SK-N-SH (cell line): ENCODE results near the gene GADL1. TPM values are rescaled to one million over a fixed set of nuclear protein-coding genes. Genes with fewer than 3 reads are reported as not detected.

Experiments used
- CTCF ChIA-PET: fragments of 300-600, 350-600 bp; formaldehyde crosslinking; extraction: SDS; loops from one replicate; lab custom pipeline; 2021; lab: Yijun Ruan, JAX
- POLR2A ChIA-PET: fragments of 350-600 bp; sonication (Branson Sonifier 250); formaldehyde crosslinking; extraction: SDS; loops from one replicate; lab custom pipeline; 2020; ENCODE audit warnings: antibody characterized with exemption, inconsistent platforms; lab: Yijun Ruan, JAX
- DNase-seq: peaks from one replicate; pipeline ENCODE4 v3.0.0; 2012
- H2AFZ ChIP-seq: fragments of 200-600 bp; sonication (generic); 2 replicates; pipeline ENCODE4 v1.8.1; 2016; ENCODE audit warnings: antibody characterized with exemption, mild to moderate bottlenecking, low read depth
- H3F3A ChIP-seq: fragments of 200-600 bp; sonication (generic); replicated peaks from 2 replicates; pipeline ENCODE3; 2016; ENCODE audit warnings: antibody characterized with exemption, mild to moderate bottlenecking; ENCODE audit not compliant: insufficient read depth
- H3K27ac ChIP-seq, 2 experiments: fragments of 200-500 bp in 1 of 2; fragments of 200-600 bp in 1 of 2; sonication (Bioruptor generic) in 1 of 2; sonication (generic), shearing (Covaris generic) in 1 of 2; 2 replicates each; pipeline versions ENCODE4 v1.5.1 to v1.6.1; 2014 to 2016; ENCODE audit warnings: low read depth in 2 of 2, inconsistent platforms in 1 of 2, low read length in 1 of 2, mild to moderate bottlenecking in 1 of 2, mixed read lengths in 1 of 2
- H3K27me3 ChIP-seq: fragments of 200-600 bp; sonication (generic), shearing (Covaris generic); 2 replicates; pipeline ENCODE4 v1.6.1; 2016; ENCODE audit warnings: mixed run types; ENCODE audit not compliant: insufficient read depth
- H3K36me3 ChIP-seq, 2 experiments: fragments of 200-500 bp in 1 of 2; fragments of 200-600 bp in 1 of 2; sonication (Bioruptor generic) in 1 of 2; sonication (generic) in 1 of 2; replicated peaks in 1 of 2; 2 replicates each; pipeline versions ENCODE3 to v1.5.1; 2014 to 2016; ENCODE audit warnings: low read length in 1 of 2, mild to moderate bottlenecking in 1 of 2; ENCODE audit not compliant: insufficient read depth in 2 of 2, control insufficient read depth in 1 of 2
- H3K4me1 ChIP-seq, 2 experiments: fragments of 200-500 bp in 1 of 2; fragments of 200-600 bp in 1 of 2; sonication (Bioruptor generic) in 1 of 2; sonication (generic), shearing (Covaris generic) in 1 of 2; 2 replicates each; pipeline versions ENCODE4 v1.5.1 to v1.6.1; 2014 to 2016; ENCODE audit warnings: low read depth in 1 of 2, low read length in 1 of 2, mixed run types in 1 of 2; ENCODE audit not compliant: insufficient read depth in 2 of 2, control insufficient read depth in 1 of 2
- H3K4me2 ChIP-seq: fragments of 200-600 bp; sonication (generic), shearing (Covaris generic); 2 replicates; pipeline ENCODE4 v1.6.1; 2017; ENCODE audit warnings: mixed run types
- H3K4me3 ChIP-seq, 2 experiments: fragments of 200-500 bp in 1 of 2; fragments of 200-600 bp in 1 of 2; sonication (Bioruptor generic) in 1 of 2; sonication (generic), shearing (Covaris generic) in 1 of 2; 2 replicates each; pipeline versions ENCODE4 v1.5.1 to v1.8.1; 2014 to 2016; ENCODE audit warnings: low read depth in 2 of 2, inconsistent platforms in 1 of 2, low read length in 1 of 2, mild to moderate bottlenecking in 1 of 2, mixed read lengths in 1 of 2, moderate library complexity in 1 of 2
- H3K79me2 ChIP-seq: fragments of 200-600 bp; sonication (generic); 2 replicates; pipeline ENCODE4 v1.8.1; 2017; ENCODE audit warnings: mild to moderate bottlenecking; ENCODE audit not compliant: insufficient read depth
- H3K9ac ChIP-seq: fragments of 200-600 bp; sonication (generic); 2 replicates; pipeline ENCODE4 v1.6.1; 2017; ENCODE audit warnings: mixed run types
- H3K9me2 ChIP-seq: fragments of 200-600 bp; sonication (generic); 2 replicates; pipeline ENCODE4 v1.6.1; 2017; ENCODE audit warnings: mixed run types
- H3K9me3 ChIP-seq: fragments of 200-600 bp; sonication (generic); 2 replicates; pipeline ENCODE4 v1.6.1; 2017; ENCODE audit warnings: mixed run types, mild to moderate bottlenecking, moderate library complexity
- H4K20me1 ChIP-seq: fragments of 200-600 bp; sonication (generic); 2 replicates; pipeline ENCODE4 v1.6.1; 2017; ENCODE audit warnings: mild to moderate bottlenecking, mixed run types; ENCODE audit not compliant: insufficient read depth
- CTCF ChIP-seq: fragments of 200-600 bp; sonication (generic); IDR thresholded peaks from 2 replicates; pipeline ENCODE4 v1.6.1; 2017; ENCODE audit warnings: antibody characterized with exemption, mild to moderate bottlenecking, moderate library complexity
- FOSL2 ChIP-seq: IDR thresholded peaks from 2 replicates; pipeline ENCODE4 v1.4.0; 2012; ENCODE audit warnings: low read depth, mild to moderate bottlenecking, moderate library complexity, borderline replicate concordance
- GABPA ChIP-seq: IDR thresholded peaks from 2 replicates; pipeline ENCODE4 v1.4.0; 2012; ENCODE audit warnings: low read depth, mild to moderate bottlenecking
- GATA2 ChIP-seq: sonication (generic); formaldehyde crosslinking; IDR thresholded peaks from 2 replicates; pipeline ENCODE4 v1.5.0; 2020; ENCODE audit warnings: mild to moderate bottlenecking, missing genetic modification reagents
- IRF3 ChIP-seq: fragments of 150-350 bp; IDR thresholded peaks from 2 replicates; pipeline ENCODE4 v1.6.1; 2016; ENCODE audit warnings: mild to moderate bottlenecking, low read depth, low read length
- MEF2A ChIP-seq: IDR thresholded peaks from 2 replicates; pipeline ENCODE4 v1.4.0; 2012; ENCODE audit warnings: low read depth, borderline replicate concordance
- MXI1 ChIP-seq: IDR thresholded peaks from 2 replicates; pipeline ENCODE4 v1.6.1; 2012; ENCODE audit warnings: mild to moderate bottlenecking, low read depth, low read length, improper control_type of control experiment
- NRF1 ChIP-seq: IDR thresholded peaks from 2 replicates; pipeline ENCODE4 v1.6.1; 2012; ENCODE audit warnings: low read depth, mild to moderate bottlenecking, low read length
- POLR2AphosphoS5 ChIP-seq: IDR thresholded peaks from 2 replicates; pipeline ENCODE4 v1.6.1; 2012; ENCODE audit warnings: low read depth, low read length
- RAD21 ChIP-seq: IDR thresholded peaks from 2 replicates; pipeline ENCODE4 v1.6.1; 2012; ENCODE audit warnings: mild to moderate bottlenecking, low read length
- RFX5 ChIP-seq: IDR thresholded peaks from 2 replicates; pipeline ENCODE4 v1.6.1; 2012; ENCODE audit warnings: mild to moderate bottlenecking, improper control_type of control experiment, low read length
- RXRA ChIP-seq: IDR thresholded peaks from 2 replicates; pipeline ENCODE4 v1.4.0; 2012; ENCODE audit warnings: low read depth, mild to moderate bottlenecking, borderline replicate concordance
- TAF1 ChIP-seq: IDR thresholded peaks from 2 replicates; pipeline ENCODE4 v1.6.1; 2012; ENCODE audit warnings: low read depth, mild to moderate bottlenecking, low read length, moderate library complexity, borderline replicate concordance
- WGBS: methylation state at CpG from one replicate; pipeline ENCODE4 v1.1.6; 2017; ENCODE audit warnings: low lambda C conversion rate; 5-methylcytosine and 5-hydroxymethylcytosine counted together
- polyA plus RNA-seq, 3 experiments: library from polyadenylated mRNA; depleted of rRNA; stranded (reverse); fragments of >200 nt; gene quantifications; 2 replicates each; pipeline ENCODE4 v1.2.3, GENCODE V29; 2012
- TF ChIP-seq, protein P1 (sequence below): fragments of 150-350 bp; IDR thresholded peaks from 2 replicates; pipeline ENCODE4 v1.6.1; 2017; ENCODE audit warnings: antibody characterized with exemption, low read length, low read depth, borderline replicate concordance

GADL1 gene
- polyA plus RNA-seq, 1 of the 3 experiments (the other 2 are of a cell fraction) = not detected

DNA sequence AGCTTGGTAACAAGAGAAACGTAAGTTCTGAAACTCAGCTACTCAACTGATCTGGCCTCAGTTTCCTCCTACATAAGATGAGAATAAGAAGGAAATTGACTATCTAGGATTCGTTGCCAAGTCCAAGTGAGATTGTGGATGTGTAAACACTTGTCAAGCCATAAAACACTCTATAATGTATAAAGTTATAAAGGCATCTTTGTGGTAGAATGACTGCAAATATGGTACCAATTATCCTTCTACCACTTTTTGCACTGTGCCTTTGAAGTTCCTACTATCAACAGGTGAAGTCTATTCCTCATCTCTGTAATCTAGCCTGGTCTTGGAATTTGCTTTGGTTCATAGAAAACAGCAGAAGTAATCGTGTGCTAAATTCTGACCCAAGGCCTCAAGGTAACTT, 138.2 kb downstream of the GADL1 start:
- CTCF ChIA-PET = no interaction called here
- no peak overlapping the region for H3K27ac ChIP-seq

More for the DNA sequence above, 138.2 kb downstream of the GADL1 start:
- H3K27me3 ChIP-seq = no peaks in the 10 kb centered on the region
- POLR2A ChIA-PET = no interaction called here
- peaks cover 0 to 7% of the 10 kb centered on the region in 2 experiments; a peak in 2 of 4 replicates for H3K4me1 ChIP-seq
- no peaks in the 10 kb centered on the region for H4K20me1 ChIP-seq
- H3K9me2 ChIP-seq = no peaks in the 10 kb centered on the region
- no peak overlapping the region for H3K4me3 ChIP-seq
- no peaks in the 10 kb centered on the region for H3K79me2 ChIP-seq
- no peak for TF ChIP-seq MXI1
- no peak for TF ChIP-seq RXRA
- no peak for TF ChIP-seq POLR2AphosphoS5
- TF ChIP-seq NRF1 = no peak
- TF ChIP-seq, protein P1, sequence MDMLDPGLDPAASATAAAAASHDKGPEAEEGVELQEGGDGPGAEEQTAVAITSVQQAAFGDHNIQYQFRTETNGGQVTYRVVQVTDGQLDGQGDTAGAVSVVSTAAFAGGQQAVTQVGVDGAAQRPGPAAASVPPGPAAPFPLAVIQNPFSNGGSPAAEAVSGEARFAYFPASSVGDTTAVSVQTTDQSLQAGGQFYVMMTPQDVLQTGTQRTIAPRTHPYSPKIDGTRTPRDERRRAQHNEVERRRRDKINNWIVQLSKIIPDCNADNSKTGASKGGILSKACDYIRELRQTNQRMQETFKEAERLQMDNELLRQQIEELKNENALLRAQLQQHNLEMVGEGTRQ = no peak
- TF ChIP-seq GATA2 (CRISPR knock-in tag) = no peak
- TF ChIP-seq RFX5 = no peak
- TF ChIP-seq CTCF = no peak
- no peak for TF ChIP-seq TAF1
- TF ChIP-seq GABPA = no peak
- TF ChIP-seq FOSL2 = no peak
- no peak for TF ChIP-seq MEF2A
- no peak for TF ChIP-seq IRF3
- no peak for TF ChIP-seq RAD21
- no peaks in the 10 kb centered on the region for H3K36me3 ChIP-seq
- H3K9ac ChIP-seq = no peak overlapping the region
- no peaks in the 10 kb centered on the region for H3F3A ChIP-seq
- no peak overlapping the region for H3K4me2 ChIP-seq
- no peaks in the 10 kb centered on the region for H3K9me3 ChIP-seq
- H2AFZ ChIP-seq = no peak overlapping the region
- no peak for DNase-seq
- 83% methylated on average over 3 of the region's 3 CpGs for WGBS
